Stimulated activated CD8-positive, alpha-beta memory T cell treated with anti-CD3 and anti-CD28 coated beads, Interleukin-2, amount 100 ng/mL, for 1 hour (primary cell): Measurements from ENCODE around the gene CADPS.

Experiments used
- DNase-seq, 2 donors: peaks; one replicate each; pipeline ENCODE4 v3.0.0-alpha.2; 2020; ENCODE audit warnings: low read depth in 2 of 2

CADPS gene

DNA sequence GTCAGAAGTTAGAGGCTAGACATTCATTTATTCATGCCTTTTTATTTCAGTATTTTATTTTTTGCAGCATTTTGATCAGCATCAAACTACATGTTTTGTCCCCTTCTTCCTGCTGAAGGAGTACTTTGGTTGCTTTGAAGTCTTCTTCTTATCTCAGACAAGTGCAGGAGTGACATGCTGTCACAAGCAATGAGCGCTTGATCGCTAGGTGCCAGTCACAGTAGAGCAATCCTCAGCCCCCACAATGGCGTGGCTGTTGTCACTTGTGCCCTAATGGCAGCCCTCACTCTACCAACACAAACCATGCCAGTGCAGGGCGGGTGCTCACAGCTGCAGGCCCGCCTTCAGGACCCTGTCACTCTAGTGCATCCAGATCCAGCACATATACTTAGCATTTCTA, 317.2 kb downstream of the CADPS start:
- no peak for DNase-seq

DNA sequence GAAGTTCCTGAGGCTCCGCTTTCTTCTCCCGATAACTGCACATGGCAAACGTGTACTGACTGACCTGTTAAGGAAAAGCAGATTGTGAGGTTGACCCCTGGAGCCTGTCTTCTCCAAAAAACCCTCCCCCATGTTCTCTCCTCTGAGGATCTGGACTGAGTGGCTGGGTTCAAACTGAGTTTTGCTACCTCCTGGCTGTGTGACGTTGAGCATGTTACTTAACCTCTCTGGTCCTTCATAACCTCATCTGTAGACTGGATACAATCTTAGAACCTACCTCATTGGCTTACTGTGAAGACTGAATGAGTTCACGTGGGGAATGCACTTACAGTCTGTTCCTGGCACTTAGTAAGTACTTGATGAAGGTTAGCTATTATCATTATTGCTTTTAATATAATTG, 317.8 kb downstream of the CADPS start:
- DNase-seq: no peak

DNA sequence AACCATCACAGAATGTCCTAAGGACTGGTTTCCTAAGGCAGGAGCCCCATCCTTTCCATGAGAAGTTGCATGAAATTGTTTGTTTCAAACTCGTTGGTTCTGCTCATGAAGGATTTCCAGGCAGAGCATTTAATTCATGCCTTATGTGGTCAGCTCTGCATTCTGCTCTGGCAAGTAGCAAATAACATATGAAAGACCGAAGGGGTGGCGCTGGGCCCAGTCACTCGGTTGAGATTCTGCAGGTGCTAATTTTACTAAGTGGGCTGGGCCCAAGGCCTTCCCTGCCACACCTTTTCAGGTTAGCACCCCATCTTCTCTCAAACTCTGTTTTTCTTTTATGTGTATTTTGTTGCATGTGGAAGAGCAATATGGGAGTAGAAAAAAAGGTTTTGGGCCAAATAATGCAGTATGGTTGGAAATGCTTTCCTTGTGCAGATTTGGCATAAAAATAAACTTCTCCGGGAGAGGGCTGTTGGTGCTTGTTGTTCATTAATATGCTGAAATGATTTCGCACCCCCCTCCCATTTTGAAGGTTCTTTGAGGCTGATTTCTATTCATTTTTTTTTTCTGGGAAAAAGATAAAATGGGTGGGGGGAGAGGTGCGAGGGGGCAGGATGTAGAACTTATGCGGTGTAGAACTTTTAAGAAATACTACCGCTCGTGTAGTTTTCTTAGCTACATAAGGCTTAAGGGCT, 318.9 kb downstream of the CADPS start:
- no peak for DNase-seq

DNA sequence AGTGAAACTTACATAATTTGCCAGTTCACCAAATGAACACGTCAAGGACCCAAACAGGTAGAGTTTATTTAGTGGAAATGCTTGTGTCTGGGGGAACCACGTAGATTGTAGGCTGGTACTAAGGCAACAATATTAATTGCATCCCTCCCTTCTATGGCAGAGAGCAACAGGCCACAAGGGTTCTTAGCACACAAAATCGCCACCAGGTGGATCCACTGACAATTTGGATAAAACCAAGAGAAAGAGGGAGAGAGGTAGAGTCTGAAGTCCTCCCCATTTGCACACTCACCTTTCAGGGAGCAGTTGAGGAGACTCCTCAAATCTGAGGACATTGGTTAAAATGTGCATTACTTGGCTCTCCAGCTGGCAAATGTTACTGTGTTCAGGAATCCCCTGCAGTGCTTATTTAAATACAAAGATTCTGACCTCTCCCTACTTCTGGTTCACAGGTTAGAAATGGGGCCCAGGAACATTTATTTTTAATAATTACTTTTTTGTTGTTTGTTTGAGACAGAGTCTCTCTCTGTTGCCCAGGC, 320.9 kb downstream of the CADPS start:
- DNase-seq: no peak

DNA sequence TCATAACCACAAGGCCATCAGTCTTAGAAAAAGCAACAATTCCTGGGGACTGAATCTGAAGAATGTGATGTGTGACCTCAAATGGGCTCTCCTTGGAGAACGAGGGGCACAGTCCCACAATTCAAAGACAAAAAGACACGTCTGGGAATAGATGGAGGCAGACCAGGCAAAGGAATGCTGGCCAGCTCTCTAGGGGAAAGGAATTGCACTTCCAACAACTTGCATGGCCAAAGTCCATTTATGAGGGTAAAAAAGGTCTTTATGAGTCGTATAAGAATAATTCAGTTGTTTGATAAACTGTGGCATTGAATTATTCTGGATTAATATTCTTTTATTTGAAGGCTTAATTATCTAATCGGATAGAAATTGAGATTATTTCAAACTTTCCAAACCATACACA, 321.4 kb downstream of the CADPS start:
- DNase-seq: no peak

DNA sequence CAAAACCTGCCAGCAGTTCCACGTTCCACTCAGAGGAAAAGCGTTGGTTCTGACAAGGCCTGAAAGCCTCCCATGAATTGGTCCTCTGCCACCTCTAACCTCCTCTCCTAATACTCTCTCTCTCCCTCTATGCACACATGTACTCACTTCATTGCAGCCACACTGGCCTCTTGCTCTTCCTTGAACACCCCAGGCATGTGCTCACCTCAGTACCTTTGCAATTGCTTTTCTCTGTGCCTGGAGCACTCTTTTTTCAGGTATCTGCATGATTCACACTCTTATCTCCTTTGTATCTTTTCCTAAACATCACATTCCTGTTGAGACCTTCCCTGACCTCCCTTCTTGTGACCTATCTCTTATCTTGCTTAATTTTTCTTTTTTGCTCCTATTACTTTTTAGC, 323.7 kb downstream of the CADPS start:
- no peak for DNase-seq

DNA sequence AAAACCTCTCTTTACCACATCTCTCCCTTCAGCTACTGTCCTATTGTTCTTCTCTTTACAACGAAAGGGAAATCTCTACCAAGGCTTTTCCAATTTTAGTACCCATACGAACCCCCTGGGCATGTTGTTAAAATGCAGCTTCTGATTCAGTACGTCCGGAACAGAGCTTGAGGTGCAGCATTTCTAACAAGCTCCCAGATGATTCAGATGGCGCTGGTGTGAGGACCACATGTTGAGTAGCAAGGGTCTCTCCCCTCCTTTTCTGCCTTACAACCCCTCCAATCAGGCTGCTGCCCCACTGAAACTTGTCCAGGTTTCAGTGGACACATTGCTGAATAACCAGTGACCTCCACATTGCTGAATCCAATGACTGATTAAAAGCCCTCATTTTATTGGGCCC, 324.8 kb downstream of the CADPS start:
- no peak for DNase-seq

DNA sequence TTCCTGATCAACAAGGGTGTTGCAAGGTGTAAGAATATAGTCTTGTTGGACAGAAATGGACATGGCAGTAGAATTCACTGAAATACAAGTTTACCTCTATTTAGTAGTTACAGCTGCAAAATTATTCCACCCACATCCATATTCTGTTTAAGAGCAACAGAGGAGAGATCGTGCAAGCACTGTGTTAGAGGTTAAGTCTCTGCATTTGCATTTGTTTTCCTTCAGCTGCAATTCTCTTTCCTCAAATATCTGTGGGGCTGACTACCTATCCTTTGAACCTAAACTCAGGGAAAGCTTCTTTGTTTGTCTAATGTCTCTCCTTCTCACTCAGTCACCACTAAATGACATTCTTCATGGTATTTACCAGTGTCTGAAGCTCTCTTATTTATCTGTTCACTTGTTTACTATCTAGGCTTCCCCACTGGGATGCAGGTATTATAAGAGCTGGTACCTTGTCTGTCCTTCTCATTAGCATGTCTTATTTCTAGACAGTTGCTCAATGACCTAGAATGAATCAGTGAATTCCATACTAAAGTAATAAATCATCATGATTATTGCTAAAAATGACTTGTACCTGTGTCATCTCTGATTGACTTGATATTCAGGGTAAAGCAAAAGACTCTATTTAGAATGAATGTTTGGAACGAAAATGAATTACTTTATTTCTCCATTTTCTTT, 326.5 kb downstream of the CADPS start:
- no peak for DNase-seq

DNA sequence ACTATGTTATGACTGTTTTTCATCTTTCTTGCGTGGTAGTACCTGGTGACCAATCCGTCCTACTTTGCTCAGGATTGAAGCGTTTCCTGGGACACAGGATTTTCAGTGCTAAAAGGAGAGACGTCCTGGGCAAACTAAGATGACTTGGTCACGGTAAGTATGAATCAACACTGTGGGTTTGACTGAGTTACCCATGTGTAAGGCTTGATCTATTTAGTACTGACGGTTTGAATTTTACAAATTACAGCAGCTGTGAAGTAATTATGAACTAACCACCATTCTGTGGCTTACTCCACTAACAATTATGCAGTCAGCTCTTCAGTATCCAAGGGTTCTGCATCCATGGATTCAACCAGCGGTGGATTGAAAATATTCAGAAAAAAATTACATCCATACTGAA, 328.9 kb downstream of the CADPS start:
- DNase-seq: no peak

DNA sequence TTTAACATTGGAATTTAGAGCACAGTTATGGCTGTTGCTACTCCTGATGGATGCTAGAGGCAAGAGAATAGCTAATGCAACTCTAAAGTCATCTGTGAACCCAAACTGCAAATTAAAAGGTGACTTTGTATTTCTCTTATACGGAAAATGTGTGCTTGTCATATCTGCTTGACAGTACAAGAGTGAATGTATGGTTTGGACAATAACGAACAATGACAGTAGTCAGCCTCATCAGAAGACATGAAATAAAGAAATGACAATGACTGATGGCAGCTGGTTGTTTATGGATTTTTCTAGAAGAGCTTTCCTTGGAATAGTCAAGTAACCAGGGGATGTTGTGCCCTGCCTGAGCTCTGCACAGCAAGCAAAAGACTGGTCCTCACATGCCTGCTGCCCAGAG, 333.0 kb downstream of the CADPS start:
- DNase-seq: no peak

DNA sequence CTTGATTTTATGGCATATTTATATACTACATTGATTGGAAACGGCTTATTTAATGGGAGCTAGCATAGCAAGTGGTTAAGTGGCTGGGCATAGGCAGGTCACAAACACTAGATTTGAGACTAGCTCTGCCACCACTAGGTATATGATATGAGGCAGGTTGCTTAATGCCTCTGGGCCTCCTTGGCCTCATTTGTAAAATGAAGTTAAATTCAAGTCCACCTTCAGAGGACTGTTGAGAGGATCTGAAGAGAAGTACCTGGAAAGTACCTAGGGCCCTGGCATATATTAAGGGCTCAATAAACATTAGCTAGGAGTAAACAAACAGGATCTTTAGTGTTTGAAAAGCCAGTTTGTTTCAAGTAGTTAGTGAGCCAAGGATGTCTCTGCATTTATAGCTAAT, 335.5 kb downstream of the CADPS start:
- no peak for DNase-seq

DNA sequence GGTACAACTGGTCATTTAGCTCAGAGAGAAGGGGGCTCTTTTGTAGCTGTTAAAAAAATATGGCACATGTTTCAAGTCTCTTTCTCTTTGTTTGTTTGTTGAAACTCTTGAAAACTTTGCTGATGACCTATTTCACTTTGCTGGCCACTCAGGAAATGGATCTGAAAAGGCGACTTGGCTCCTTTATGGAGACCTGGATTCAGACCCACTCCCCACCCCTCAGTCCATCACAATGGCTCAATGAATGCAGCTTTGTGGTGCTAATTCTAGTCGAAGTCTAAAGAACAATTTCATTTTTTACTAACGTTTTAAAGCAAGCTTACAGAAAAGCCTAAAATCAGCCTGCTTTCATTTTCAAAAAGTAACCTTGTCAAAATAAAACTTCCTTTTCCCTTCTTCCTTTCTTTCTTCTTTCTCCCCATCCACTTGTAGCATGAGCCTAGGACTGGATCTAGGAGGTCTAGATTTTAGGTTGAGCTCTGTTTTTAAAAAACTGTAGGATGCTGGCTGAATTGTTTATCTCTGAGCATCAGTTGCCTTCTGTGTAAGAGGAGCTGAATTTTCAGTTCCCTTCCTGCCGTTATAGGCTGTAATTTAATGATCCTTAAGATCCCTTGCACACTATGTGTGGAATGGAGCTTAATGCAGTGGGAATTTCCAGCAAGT, 336.4 kb downstream of the CADPS start:
- DNase-seq: no peak

DNA sequence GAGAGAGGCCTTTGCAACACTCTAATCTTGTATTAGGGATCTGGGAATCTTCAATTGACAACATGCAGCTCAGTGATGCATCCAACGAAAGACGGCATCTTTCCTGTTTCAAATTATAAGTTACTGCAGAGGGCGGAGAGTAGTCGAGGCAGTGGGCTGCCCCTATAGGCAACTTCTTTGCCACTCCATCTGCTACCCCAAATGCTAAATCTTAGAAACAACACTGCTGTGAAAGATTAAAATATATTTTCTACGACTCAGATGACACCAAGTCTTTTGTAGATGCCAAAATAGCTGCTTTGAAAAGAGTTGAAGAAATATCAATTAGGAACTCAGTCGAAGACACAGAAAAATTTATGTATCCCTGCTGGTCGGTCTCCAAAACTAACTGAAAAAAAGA, 340.9 kb downstream of the CADPS start:
- DNase-seq: no peak

DNA sequence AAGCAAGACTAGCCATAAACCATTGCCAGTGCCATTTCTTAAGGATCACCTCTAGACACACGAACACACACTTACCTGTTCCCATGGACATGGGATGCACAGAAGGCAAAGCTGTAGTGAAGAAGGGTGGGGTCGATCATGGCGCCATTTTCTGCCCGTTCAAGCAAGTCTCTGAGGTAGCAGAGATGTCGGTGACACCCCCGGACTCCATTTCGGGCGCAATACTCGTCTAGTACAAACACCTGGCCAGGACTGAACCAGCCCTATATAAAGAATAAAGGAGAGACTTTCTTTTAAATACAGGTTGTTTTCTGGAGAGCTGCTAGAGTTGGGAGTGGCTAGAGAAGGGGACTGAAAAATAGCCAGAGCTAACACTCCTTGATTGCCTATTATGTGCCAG, 342.4 kb downstream of the CADPS start:
- no peak for DNase-seq

DNA sequence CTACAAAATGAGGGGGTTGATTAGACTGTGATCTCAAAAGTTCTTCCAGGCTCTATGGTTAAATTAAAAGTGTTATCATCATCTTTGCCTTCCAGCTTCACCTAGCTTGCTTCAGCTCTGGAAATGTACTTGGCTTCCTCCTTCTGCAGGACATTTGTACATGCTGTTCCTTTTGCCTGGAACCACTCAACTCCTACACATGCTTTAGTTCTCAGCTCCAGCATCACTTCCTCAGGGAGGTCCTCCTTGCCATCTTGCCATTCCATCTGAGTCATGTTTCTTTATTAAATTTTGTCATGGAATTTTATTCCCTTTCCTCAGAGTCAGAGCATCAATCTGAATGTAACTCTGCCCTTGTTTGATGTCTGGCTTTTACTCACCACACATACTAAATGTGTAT, 343.2 kb downstream of the CADPS start:
- DNase-seq: no peak

DNA sequence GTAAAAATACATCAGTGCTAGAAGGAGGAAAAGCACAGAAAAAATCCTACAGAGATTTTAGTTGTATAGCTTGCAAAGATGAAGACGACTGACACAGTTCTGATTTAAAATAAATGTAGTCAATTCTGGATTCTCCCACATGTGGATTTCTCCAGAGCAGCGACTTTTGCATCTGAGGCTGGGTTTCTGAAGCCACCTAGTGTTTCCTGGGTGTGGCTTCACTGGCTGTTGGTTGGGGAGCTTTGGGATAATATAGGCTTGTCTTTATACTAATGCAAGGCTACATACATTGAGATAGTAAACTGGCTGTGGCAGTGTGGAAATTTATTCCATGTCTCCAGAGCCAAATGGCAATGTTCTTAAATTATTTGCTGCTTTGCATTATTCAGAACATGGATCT, 343.7 kb downstream of the CADPS start:
- DNase-seq: no peak

DNA sequence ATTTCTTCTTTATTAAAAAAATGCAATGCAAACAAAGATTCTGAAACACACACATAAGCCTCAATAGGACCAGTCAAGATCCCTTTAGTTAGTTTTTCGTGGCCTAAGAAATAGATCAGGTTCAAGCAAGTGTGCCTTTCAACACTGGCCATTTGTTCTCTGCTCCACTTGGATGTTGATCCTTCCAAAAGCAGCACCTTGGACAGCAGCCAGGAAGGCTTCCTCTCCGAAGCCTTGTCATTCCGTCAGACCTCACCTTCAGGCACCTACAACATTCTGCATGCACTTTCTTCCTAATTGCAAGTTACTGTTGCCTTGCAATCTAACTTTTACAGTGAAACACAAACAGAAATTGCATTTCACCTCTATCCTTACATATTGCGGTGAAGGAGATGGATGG, 346.0 kb downstream of the CADPS start:
- DNase-seq: no peak

DNA sequence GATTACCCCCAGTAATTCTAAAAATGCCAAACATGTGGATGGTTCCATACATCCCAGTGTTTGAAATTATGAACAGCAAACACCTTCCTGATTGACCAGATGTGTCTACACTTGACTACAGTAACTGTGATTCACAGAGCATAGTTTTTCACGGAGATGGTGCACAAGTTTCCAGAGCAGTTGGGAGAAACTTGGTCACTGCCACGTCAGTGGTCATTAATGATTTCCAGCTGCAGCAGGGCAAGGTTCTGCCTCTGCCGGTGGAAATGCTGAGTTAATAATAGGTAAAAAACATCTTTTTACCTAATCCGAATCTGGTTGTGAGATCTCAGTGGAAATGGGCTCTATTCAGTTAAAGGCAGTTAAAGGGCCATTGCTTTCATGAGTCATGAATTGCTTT, 347.7 kb downstream of the CADPS start:
- no peak for DNase-seq

DNA sequence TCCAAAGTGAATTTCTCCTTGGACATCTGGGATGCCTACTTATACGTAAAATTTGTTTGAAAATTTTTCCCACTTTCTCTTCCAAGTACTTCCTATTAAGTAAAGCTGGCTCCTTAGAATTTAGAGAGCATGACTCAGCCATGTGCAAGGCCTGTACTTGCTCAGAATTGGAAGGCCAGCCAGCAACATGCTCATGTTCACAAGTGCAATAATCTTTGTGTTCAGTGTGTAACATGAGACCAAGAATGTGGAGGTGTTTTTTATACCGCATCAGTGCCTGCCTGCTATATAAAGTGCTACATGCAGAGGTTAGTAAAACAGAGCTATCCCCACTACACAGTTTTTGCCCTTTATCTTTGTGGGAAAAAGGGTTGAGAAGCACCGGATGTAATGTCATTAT, 349.9 kb downstream of the CADPS start:
- no peak for DNase-seq

DNA sequence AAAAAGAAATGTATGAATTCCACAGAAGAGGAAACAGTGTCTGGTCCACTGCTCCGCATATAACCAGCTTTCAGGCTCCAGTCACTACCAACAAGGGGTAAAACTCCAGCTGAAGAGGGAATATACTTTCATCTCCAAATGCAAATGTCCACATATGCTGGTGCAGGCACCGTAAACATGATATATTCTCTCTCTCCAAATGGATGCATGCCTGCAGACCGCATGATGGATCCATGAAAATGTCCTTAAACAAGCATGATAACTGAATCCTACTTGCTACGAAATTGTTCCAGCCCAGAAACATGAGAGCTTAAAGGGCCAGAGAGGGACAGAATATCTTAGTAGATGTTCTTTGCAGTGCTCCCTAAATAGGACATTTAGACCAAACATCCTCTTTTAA, 351.5 kb downstream of the CADPS start:
- no peak for DNase-seq

DNA sequence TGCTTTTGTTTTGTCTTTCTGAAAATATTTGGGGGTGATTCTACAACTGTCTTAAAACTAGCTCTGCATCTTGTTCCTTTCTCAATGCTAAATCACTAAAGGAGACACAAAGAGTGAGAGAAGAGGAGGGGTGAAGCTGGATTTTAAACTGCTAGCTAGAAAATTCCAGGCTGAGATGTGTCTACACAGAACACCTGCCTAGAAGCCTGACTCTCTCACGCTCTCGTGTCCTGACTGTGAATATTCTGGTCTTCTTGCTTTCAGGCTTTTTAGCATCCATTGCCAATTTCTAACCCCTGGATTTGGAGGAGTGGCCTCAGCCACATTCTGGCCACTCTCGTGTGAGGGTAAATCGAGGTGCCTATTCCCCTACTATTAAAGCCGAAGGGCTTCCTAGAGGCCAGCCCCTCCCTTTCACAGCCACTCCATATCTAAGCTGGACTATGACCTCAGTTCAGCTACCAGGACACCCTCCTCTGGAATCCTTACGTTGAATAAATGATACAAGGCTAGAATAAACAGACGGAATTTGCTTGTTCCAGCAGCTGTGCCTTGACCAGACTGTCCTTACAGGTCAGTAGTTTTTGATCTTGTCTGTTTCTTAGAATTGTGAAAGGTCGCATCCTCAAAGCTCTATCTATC, 353.6 kb downstream of the CADPS start:
- DNase-seq: no peak

DNA sequence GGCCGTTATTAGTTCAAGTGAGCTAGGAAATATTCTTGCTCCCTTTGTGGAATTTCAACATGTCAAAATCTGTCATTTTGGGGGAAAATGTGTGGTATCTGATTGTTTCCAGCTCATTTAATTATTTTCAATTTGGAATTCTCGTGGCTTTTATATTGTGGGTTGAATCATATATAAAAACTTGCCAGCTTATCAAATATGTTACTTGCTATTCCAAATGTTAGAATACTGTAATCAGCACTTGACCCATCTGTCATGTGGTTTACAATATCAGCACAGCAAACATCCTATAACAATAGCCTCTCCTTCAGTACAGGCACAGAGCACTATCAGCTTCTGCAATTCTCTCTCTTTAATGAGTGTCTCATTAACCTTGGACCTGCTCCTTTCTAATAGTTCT, 371.7 kb downstream of the CADPS start:
- no peak for DNase-seq
